GM19463 (cell line): ENCODE results near the gene HIRA.
A peak's percentile ranks its signal among the peaks of the same experiment; 100 is the strongest.
"Not testable (repeated sequence)": the region's sequence is repeated elsewhere in the genome, so short reads cannot be mapped to it uniquely, and the experiment has no call there.

Experiments
- ATAC-seq: cut with Tn5 transposase; IDR thresholded peaks from one replicate; pipeline ENCODE4 v1.9.1; 2021; ENCODE audit warnings: mild to moderate bottlenecking, moderate library complexity; ENCODE audit not compliant: unreplicated experiment

HIRA gene

DNA sequence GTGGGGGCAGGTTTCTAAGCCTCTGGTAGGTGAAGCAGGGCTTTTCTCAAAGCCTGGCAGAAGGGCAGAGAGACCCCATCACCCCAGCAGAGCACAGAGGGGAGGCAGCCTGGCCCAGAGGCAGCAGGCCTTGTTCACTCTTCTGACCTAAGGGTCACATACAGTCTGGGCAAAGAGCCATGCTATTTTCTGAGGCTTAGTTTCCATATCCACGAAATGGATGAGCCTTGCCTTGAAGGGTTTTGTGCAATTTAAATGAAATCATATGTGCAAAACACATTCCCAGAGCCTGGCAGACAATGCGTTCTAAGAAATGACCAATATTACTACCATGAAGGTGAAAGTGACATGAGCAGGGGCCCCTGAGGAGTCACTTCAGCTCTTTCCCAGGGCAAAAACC is 44.5 kb downstream of the HIRA start:
- ATAC-seq = no peak

DNA sequence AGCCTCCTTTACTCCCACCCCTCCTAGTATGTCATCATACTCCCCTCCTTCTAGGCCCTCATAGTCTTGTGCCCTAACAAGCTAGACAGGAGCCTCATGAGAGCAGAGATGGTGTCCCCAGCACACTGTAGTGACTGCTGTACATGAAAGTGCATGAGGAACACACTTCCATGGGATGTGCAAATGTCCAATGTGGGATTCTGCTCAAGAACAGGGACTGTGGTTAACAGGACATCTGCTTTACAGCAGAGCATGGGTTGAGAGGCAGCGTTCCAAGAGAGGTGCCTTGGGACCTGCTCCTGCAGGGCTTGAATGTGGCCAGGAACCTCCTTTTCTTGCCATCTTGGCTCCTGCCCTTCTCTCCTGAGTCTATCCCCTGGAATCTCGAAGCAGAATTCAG is 45.3 kb downstream of the HIRA start:
- no peak for ATAC-seq

DNA sequence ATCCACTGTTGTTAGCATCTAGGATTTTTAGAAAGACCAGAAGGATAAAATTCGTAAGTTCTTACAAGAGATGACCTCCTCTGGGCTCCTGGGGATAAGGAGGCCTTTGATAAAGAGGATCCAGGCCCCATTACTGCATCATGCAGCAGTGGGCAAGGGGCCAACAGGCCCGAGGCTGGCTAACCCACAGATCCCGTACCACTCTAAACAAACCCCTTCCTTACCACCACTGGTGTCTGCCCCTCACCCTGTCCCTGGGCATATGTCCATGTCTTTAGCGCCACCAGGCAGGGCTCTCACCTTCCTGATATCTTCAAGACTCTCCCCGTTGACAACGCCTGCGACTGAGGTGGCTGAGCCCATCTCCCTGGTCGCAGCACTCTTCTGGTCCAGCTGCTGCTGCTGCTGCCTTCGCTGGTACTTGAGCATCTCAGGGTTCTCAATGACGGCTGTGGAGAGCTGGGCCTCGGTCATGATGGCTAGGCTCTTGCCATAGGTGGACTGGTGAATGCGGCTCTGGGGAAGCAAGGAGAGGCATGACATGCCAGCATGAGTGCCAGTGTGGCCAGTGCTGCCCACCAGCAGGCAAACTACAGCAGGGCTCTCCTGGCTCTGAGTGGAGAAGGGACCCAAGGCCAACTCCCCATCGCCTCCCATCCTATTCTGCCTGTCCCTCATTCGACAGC is 46.2 kb downstream of the HIRA start:
- ATAC-seq = no peak

DNA sequence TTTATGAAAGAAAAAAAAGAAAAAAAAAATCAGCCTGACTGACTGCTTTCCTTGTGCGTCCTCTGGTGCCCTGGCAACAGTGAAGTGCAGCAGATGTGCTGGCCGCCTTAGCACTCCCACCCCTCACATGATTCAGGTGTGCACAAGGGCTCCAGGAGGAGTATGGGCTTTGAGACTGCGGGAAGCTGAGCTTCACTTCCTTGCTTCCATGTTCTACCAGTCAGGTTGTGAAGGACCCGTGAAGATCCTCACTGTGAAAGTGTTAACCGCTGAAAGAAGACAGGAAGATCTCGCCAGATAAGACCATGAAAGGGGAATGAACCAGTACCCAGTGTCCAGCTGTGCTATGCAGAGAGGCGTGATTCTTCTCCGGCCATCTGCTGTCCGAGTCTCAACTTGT is 48.2 kb downstream of the HIRA start:
- ATAC-seq = no peak

GRCh38 chr22:19382240-19382639 is 49.3 kb downstream of the HIRA start:
- no peak for ATAC-seq

DNA sequence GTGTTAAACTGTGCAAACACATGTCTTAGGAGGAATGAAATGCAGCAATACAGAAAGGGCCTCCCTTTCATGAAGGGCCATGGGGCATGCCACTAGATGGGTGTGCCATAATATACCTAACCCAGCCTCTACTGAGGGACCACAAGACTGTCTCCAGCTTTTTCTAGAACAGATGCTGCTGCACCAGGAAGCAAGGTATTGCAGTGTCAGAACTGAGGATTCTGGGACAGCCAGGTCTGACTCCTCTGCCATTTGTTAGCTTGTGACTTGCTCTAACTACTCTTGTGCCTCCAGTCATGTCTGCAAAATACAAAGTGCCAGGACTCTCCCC is 53.2 kb downstream of the HIRA start:
- no peak for ATAC-seq

- ATAC-seq = no peak
Measured at GRCh38 chr22:19377565-19378343, 53.8 kb downstream of the HIRA start.

- ATAC-seq = no peak
Measured at GRCh38 chr22:19376971-19377370, 54.6 kb downstream of the HIRA start.

- no peak for ATAC-seq
Measured at GRCh38 chr22:19376247-19376646, 55.3 kb downstream of the HIRA start.

DNA sequence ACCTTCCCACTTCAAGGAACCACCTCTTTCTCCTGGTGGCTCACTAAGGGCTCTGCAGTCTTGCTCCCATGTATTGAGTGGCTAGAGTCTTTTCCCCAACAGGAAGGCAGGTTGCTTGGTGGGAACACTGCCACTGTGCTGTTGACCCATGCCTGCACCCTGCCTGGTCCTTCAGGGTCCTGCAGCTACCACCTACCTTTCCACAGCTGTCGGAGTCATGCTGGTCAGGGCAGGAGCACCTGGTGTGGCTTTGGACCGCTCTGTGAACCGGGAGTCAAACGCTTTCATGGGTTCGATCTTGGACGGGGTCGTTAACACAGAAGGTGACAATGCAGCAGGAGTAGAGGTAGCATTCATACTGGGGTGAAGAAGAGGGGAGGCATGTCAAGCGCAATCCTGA is 56.1 kb downstream of the HIRA start:
- no peak for ATAC-seq

DNA sequence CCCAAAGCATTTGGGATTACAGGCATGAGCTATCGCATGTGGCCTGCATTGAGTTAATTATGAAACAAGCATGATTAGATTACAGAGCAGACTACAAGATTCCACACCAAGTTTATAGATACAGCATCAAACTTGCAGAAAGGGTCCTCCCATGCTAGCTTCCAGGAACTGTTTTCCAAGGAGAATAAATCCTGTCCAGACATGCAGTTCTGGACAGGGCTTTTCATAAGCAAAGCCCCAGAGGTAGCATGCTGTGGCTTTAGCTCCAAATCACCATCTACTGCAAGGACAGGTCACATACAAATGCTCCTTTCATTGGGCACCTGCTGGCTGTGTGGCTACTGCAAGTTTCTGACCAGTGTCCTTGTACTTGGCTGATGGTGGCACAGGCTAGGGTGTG is 57.1 kb downstream of the HIRA start:
- ATAC-seq = no peak

- ATAC-seq = no peak
Measured at GRCh38 chr22:19373450-19373849, 58.1 kb downstream of the HIRA start.

DNA sequence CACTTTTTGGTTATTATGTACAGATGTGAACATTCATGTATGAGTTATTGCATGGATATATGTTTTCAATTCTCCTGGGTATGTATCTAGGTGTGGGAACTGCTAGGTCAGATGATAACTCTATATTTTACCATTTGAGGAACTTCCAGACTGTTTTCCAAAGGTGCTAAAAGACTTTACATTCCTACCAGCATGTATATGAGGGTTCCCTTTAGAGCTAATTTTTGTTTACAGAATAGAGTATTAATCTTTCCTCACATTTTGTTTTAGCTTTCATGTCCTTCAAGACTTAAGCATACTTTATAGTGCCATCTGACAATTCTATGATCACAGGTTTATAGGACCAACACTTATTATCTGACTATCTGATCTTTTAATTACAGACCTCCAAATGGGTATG is 59.6 kb downstream of the HIRA start:
- ATAC-seq = no peak

DNA sequence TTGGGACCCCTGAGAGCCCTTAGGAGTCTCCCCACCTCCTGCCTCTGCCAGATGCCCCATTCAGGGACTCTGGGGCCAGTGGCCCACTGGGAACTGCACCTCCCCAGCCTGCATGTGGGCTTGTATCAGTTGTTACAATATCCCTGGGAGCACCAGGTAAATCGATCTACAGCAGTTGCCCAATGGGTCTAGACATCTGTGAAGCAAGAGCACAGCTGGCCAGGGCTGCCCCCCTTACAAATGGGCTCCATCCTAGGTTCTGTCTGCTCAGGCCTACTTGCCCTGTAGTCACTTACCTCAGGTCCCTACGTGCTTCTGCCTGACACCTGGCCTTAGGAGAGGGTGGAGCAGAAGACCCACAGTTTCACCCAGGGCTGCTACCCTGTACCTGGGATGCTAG is 62.7 kb downstream of the HIRA start:
- ATAC-seq = no peak

- ATAC-seq = no peak
Measured at GRCh38 chr22:19367763-19368367, 63.7 kb downstream of the HIRA start.

- not testable (repeated sequence) for ATAC-seq
Measured at GRCh38 chr22:19363541-19363940, 68.0 kb downstream of the HIRA start.

DNA sequence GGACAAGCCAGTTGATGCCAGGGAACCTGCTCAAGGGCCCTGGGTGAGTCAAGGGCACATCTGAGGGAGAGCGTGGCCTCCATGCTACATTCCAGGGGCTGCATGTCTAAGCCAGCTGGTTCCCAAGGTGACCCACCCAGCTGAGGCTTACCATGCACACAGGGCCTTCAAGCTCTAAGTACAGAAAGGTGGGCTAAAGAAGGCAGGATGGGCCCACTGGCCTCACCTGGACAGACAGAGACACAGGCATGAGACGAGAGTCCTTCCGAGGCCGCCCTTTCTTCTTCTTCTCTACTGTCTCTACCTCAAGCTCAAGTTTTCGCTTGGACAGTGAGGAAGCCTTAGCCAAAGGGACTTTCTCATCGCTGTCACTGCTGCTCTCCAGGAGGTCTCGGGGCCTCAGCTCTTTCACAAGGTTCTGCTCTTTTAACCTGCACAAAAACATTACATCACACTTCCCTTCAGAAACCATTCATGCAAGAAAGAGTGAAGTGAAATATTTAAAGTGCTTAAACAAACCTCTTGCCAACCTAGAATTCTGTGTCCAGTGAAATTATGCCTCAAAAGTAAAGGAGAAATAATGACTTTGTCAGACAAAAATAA is 69.9 kb downstream of the HIRA start:
- peak; percentile 84 for ATAC-seq

GRCh38 chr22:19360862-19361261 is 70.7 kb downstream of the HIRA start:
- no peak for ATAC-seq

DNA sequence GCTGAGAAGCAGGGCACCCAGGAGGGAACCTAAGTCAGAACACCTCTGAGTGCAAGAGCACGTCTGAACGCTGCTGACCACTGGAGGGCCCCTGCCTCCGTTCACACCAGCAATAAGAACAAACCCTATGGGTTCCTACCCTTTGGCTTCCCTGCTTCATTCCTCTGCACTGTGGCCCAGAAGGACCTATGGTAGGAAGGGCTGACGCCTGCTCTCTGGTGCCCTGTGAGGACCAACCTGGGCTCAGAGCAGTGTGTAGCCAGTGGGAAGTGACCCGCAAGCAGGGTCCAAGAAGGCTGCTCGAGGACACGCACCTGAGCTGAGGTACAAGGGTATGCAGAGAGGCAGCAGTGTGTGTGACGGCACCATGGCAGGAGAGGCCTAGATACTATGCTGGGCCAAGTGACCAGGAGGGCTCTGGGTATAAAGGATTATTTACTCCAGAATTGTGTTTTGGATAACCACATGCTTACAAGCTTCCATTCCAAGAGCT is 71.2 kb downstream of the HIRA start:
- ATAC-seq = no peak

GRCh38 chr22:19359554-19360299 is 71.8 kb downstream of the HIRA start:
- no peak for ATAC-seq
